ENCODE data around the gene PRDM15.

Gene PRDM15

GRCh38 chr21:41913230-41913629 lies 34.1 kb upstream of the PRDM15 start:
- no peak for DNase-seq

- no peak for DNase-seq
Observed at GRCh38 chr21:41908829-41909228, 29.7 kb upstream of the PRDM15 start.

GRCh38 chr21:41907496-41908258 lies 28.5 kb upstream of the PRDM15 start:
- no peak for DNase-seq

GRCh38 chr21:41906770-41907169 lies 27.6 kb upstream of the PRDM15 start:
- no peak for DNase-seq

- DNase-seq: no peak
Observed at GRCh38 chr21:41903559-41904351, 24.6 kb upstream of the PRDM15 start.

- DNase-seq: no peak
Observed at GRCh38 chr21:41902946-41903345, 23.8 kb upstream of the PRDM15 start.

GRCh38 chr21:41901782-41902181 lies 22.6 kb upstream of the PRDM15 start:
- no peak for DNase-seq

- no peak for DNase-seq
Observed at GRCh38 chr21:41901099-41901498, 22.0 kb upstream of the PRDM15 start.

GRCh38 chr21:41900401-41900800 lies 21.3 kb upstream of the PRDM15 start:
- no peak for DNase-seq

- DNase-seq: no peak
Observed at GRCh38 chr21:41899426-41900202, 20.5 kb upstream of the PRDM15 start.

- DNase-seq: no peak
Observed at GRCh38 chr21:41898998-41899397, 19.9 kb upstream of the PRDM15 start.

- no peak for DNase-seq
Observed at GRCh38 chr21:41897700-41898099, 18.6 kb upstream of the PRDM15 start.

GRCh38 chr21:41897047-41897669 lies 18.0 kb upstream of the PRDM15 start:
- DNase-seq: no peak

GRCh38 chr21:41895643-41896493 lies 16.7 kb upstream of the PRDM15 start:
- no peak for DNase-seq

GRCh38 chr21:41894922-41895557 lies 15.9 kb upstream of the PRDM15 start:
- no peak for DNase-seq

- DNase-seq: no peak
Observed at GRCh38 chr21:41894511-41894910, 15.4 kb upstream of the PRDM15 start.

- no peak for DNase-seq
Observed at GRCh38 chr21:41892726-41893125, 13.6 kb upstream of the PRDM15 start.

- no peak for DNase-seq
Observed at GRCh38 chr21:41891132-41891531, 12.0 kb upstream of the PRDM15 start.

GRCh38 chr21:41890355-41890754 lies 11.2 kb upstream of the PRDM15 start:
- DNase-seq: no peak

GRCh38 chr21:41888749-41889376 lies 9.7 kb upstream of the PRDM15 start:
- no peak for DNase-seq

GRCh38 chr21:41887667-41888066 lies 8.5 kb upstream of the PRDM15 start:
- no peak for DNase-seq

Measured in right kidney (tissue), 1 donor.